Measurements from ENCODE around the gene INTS11. TPM values are rescaled to one million over a fixed set of nuclear protein-coding genes. Genes with fewer than 3 reads are reported as not detected.
A peak's percentile ranks its signal among the peaks of the same experiment; 100 is the strongest.

INTS11 gene
- total and polyA plus RNA-seq, 2 of the 13 experiments (the other 11 are each of a cell fraction or from before 2014, with no cell fraction given): 52.8 to 94.8 TPM

GRCh38 chr1:1325288-1326074, 1.0 kb upstream of the INTS11 start (continued):
- TF ChIP-seq, protein P1, sequence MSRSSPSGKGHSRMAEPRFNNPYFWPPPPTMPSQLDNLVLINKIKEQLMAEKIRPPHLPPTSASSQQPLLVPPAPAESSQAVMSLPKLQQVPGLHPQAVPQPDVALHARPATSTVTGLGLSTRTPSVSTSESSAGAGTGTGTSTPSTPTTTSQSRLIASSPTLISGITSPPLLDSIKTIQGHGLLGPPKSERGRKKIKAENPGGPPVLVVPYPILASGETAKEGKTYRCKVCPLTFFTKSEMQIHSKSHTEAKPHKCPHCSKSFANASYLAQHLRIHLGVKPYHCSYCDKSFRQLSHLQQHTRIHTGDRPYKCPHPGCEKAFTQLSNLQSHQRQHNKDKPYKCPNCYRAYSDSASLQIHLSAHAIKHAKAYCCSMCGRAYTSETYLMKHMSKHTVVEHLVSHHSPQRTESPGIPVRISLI (CRISPR knock-in tag; IDR thresholded peaks at IDR 0.05; ENCODE audit: borderline replicate concordance): no peak
- TF ChIP-seq ZFP62 (CRISPR knock-in tag; IDR thresholded peaks at IDR 0.05) (no peak), FLYWCH1 (CRISPR knock-in tag; IDR thresholded peaks at IDR 0.05) (no peak), NR1H2 (CRISPR knock-in tag; IDR thresholded peaks at IDR 0.05; ENCODE audit: borderline replicate concordance, low read depth) (no peak), ZNF460 (CRISPR knock-in tag; IDR thresholded peaks at IDR 0.05; ENCODE audit: borderline replicate concordance) (no peak), ETS1 (CRISPR knock-in tag; IDR thresholded peaks at IDR 0.05) (no peak), KLF6 (CRISPR knock-in tag; IDR thresholded peaks at IDR 0.05) (no peak), ZNF556 (CRISPR knock-in tag; IDR thresholded peaks at IDR 0.05; ENCODE audit: borderline replicate concordance) (no peak), ZNF616 (CRISPR knock-in tag; IDR thresholded peaks at IDR 0.05; ENCODE audit: low read depth) (no peak), ZNF407 (CRISPR knock-in tag; IDR thresholded peaks at IDR 0.05; ENCODE audit: not compliant biosample characterization) (peak; percentile 38), ZNF296 (CRISPR knock-in tag; conservative IDR thresholded peaks at IDR 0.05) (no peak; the same call in 1 of the 2 replicates), ZNF18 (CRISPR knock-in tag; IDR thresholded peaks at IDR 0.05; ENCODE audit: insufficient replicate concordance) (no peak), HNRNPH1 (optimal IDR thresholded peaks at IDR 0.05; ENCODE audit: low read depth, low read length) (no peak), HOXA3 (CRISPR knock-in tag; IDR thresholded peaks at IDR 0.05) (no peak)
- TF ChIP-seq, protein P2, sequence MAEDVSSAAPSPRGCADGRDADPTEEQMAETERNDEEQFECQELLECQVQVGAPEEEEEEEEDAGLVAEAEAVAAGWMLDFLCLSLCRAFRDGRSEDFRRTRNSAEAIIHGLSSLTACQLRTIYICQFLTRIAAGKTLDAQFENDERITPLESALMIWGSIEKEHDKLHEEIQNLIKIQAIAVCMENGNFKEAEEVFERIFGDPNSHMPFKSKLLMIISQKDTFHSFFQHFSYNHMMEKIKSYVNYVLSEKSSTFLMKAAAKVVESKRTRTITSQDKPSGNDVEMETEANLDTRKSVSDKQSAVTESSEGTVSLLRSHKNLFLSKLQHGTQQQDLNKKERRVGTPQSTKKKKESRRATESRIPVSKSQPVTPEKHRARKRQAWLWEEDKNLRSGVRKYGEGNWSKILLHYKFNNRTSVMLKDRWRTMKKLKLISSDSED (CRISPR knock-in tag; IDR thresholded peaks at IDR 0.05): no peak
